Mucosa of gallbladder (tissue), 1 donor: ENCODE results near the gene RFPL1. TPM values are rescaled to one million over a fixed set of nuclear protein-coding genes. Genes with fewer than 3 reads are reported as not detected.
A peak's percentile ranks its signal among the peaks of the same experiment; 100 is the strongest.
"Not testable (repeated sequence)": the region's sequence is repeated elsewhere in the genome, so short reads cannot be mapped to it uniquely, and the experiment has no call there.

Source experiments
- DNase-seq: peaks from one replicate; pipeline ENCODE4 v3.0.0-alpha.2; 2020; ENCODE audit warnings: low spot score
- total RNA-seq: library from RNA; stranded (reverse); gene quantifications from one replicate; pipeline ENCODE4 v1.2.1, GENCODE V29; 2021
- donor health status: DM: no; HTN: no; CAD: no.

The RFPL1 gene
- total RNA-seq, 1 donor from 2014 or later, result not detected

DNA sequence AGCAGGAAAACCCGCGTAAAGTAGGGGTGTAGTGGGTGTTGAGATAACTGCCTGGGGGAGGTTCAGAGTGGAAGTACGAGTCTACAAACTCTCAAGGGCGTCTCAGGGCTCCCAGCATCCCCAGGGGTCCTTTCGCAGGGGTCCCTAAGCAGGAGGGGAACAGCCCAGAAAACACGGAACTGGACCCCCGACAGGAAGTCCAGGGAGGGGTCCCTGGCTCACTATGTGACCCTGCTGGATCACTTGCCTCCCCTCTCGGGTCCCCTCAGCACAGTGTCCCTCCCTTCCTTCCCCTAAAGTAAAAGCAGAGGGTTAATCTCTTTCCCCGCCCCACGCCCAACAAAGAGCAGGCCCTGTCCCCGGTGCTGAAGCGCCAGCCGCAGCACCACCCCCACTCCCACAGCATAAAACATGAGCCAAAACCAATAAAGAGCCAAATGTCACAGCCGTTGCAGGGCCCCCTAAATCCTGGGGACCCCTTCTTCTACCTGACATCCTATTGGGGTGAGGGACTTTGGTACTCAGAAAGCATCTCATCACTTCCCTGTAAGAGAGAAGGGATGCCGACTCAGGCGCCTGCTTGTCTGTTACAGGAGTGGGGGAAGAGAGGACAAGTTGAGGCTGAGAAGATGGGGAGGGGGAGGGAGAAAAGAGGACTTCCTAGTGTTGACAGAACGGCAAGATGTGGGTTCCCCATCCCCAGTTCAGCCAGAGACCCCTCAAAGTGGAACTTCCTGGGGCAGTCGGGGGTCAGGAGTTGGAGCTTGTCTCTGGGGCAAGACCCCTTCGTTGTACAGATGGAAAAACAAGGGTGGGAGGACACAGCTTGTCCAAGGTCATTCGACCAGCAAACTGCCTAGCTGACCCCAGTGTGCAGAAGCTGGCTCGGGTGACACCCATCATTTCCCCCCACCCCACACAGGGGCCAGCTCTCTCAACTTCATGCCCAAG lies 40.2 kb downstream of the RFPL1 start:
- no peak for DNase-seq

DNA sequence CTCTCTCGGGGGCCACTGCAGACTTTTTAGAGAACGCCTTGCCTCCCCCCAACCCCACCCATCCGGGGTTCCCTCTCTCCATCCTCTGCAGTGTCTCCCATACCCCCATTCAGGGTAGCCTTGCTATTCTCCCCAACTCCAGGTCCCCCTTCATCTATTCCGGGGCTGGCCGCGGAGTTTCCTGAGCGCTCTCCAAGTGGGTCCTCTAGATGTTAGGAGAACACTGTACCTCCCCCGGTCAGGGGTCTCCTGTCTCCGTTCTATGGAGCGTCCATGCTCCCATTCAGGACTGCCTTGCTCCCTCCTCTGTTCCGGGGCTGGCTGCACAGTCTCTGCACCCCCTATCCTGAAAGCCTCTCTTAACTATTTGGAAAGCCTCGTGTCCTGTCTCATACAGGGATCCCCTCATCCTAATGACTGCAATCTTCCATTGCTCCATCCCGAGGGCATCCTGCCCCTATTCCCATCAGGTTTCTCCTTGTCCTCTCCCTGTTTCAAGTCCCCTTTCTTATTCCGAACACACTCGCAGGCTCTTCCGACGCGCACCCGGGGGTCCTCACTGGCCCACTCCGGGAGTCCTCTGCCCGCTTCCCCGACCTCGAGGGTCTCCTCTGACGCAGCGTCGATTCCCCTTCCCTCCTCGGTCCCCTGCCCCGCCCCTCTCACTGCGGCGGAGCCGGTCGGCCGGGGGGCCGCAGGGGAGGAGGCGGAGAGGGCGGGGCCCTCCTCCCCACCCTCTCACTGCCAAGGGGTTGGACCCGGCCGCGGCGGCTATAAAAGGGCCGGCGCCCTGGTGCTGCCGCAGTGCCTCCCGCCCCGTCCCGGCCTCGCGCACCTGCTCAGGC lies 41.3 kb downstream of the RFPL1 start, which contains the start of gene NEFH:
Gene NEFH (plus strand): TSS at position 802 of the 845 bp plus-strand sequence. CDS start 45 bp downstream, outside the sequence.
- DNase-seq, result no peak

DNA sequence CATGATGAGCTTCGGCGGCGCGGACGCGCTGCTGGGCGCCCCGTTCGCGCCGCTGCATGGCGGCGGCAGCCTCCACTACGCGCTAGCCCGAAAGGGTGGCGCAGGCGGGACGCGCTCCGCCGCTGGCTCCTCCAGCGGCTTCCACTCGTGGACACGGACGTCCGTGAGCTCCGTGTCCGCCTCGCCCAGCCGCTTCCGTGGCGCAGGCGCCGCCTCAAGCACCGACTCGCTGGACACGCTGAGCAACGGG lies 41.8 kb downstream of the RFPL1 start:
- DNase-seq, result no peak

DNA sequence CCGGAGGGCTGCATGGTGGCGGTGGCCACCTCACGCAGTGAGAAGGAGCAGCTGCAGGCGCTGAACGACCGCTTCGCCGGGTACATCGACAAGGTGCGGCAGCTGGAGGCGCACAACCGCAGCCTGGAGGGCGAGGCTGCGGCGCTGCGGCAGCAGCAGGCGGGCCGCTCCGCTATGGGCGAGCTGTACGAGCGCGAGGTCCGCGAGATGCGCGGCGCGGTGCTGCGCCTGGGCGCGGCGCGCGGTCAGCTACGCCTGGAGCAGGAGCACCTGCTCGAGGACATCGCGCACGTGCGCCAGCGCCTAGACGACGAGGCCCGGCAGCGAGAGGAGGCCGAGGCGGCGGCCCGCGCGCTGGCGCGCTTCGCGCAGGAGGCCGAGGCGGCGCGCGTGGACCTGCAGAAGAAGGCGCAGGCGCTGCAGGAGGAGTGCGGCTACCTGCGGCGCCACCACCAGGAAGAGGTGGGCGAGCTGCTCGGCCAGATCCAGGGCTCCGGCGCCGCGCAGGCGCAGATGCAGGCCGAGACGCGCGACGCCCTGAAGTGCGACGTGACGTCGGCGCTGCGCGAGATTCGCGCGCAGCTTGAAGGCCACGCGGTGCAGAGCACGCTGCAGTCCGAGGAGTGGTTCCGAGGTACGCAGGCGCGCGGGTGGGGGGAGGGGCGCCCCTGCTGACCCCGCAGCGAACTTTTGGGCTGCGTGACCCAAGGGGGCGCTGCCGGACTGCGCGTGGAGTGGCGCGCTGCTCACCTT lies 42.3 kb downstream of the RFPL1 start:
- DNase-seq, result peak; percentile 12

DNA sequence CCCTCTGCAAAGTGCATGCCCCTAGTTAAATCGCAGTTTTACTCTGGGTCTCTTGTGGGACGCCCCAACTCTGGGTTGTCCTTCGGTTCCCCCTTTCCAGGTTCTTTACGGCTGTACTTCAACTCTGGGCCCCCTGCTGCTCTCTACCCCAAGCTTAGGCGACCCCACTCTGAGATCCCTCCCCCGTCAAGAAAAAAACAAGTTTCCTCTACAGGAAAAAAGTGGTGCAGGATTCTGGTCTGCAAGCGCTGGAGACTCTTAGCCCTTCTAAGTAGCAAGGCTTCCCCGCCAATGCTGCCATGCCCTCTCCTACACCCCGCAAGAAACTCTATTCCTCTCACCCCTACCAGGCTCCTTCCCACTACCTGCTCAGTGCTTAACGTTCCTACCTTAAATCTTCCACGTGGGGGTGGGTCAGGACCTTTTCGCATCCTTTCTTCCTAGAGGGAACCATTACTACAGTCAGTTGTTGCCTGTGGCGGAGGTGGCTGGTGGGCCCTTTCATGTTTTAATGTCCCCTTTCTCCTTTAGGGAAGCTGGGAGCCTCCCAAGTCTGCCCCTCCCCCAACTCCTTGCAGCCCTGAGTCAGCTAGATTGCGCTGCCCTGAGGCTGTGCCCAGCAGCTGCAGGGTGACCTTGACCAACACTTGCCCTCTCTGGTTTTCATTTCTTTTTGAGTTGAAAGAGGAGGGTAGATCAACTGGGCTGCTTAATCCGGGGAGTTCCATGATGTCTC lies 43.0 kb downstream of the RFPL1 start:
- DNase-seq, result no peak

DNA sequence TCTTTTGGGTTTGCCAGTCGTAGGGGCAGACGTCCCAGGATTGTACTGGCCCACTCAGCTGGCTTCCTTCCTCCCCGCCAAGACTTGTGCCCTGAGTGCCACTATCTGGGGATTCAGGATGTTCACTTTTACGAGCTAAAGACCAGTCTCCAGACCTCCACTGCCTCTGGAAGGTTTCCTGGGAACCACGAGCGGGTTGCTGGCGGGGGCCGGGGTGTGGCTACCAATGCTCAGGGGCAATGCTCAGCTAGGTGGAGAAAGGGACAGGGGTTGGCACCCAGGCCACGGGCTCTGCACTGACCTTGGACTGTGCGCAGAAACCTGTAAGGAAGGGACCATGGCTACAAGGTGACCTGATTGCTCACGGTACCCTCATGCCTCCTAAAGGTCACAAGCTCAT lies 43.9 kb downstream of the RFPL1 start:
- DNase-seq, result no peak

DNA sequence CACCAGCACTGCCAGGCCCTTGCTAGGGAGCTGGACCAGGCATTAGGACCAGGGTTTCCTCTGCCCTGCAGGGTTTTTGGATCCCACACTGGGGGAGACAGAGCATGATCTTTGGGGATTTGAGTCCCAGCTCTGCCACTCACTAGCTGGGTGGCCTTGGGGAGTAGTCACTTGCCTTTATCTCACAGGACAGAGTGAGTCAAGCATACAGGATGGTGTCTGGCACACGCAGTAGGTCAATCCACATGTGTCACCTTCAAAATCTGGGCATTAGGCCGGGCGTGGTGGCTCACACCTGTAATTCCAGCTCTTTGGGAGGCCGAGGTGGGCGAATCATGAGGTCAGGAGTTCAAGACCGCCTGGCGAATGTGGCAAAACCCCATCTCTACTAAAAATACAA lies 44.3 kb downstream of the RFPL1 start:
- DNase-seq, result no peak

DNA sequence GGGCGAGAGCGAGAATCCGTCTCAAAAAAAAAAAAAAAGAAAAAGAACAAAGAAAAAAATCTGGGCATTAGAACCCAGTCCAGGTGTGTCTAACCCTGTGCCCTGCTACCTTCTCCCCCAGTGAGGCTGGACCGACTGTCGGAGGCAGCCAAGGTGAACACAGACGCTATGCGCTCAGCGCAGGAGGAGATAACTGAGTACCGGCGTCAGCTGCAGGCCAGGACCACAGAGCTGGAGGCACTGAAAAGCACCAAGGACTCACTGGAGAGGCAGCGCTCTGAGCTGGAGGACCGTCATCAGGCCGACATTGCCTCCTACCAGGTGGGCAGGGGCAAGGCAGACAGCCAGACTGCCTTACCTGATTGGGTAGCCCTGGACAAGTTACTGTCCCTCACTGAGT lies 44.9 kb downstream of the RFPL1 start:
- no peak for DNase-seq

DNA sequence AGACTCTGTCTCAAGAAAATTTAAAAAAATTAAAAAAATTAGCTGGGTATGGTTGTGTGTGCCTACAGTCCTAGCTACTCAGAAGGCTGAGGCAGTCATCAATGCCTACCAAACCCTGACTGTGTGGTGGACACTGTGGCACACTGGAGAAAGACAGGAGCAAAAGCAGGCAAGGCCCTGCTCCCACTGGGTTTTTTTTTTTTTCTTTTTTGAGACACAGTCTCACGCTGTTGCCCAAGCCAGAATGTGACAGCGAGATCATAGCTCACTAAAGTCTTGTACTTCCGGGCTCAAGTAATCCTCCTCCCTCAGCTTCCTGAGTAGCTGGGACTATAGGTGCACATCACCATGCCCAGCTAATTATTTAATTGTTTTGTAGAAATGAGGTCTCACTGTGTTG lies 46.3 kb downstream of the RFPL1 start:
- DNase-seq, result no peak

DNA sequence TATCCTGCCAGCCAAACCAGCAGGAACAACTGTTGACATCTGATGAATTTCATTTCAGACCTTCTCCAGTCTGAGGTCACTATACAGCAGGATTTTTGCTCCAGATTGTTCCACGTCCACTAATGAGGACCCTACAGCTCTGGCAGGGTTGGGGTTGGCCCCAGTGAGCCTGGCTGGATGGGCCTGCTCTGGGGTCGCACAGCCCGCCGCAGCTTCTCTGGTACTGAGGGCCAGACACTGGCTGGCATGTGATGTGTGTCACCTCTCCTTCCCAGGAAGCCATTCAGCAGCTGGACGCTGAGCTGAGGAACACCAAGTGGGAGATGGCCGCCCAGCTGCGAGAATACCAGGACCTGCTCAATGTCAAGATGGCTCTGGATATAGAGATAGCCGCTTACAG lies 47.1 kb downstream of the RFPL1 start:
- no peak for DNase-seq

DNA sequence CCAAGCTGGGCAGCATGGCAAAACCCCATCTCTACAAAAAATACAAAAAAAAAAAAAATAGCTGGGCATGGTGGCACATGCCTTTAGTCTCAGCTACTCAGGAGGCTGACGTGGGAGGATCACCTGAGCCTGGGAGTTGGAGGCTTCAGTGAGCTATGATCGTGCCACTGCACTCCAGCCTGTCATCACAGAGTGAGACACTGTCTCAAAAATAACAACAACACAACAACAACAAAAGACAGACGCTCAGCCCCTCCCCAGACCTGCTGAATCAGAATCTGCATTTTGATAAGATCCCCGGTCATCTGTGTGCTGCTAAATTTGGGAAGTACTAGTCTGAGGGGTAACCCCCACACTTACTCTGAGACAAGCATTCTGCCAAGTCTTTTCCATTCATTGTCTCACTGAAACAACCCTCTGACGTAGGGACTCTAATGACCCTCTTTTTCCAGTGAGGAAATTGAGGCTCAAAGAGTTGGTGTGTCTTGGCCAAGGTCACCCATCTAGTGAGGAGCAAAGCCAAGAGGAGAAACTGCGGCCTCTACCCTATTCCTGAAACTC lies 49.1 kb downstream of the RFPL1 start:
- DNase-seq, result no peak

DNA sequence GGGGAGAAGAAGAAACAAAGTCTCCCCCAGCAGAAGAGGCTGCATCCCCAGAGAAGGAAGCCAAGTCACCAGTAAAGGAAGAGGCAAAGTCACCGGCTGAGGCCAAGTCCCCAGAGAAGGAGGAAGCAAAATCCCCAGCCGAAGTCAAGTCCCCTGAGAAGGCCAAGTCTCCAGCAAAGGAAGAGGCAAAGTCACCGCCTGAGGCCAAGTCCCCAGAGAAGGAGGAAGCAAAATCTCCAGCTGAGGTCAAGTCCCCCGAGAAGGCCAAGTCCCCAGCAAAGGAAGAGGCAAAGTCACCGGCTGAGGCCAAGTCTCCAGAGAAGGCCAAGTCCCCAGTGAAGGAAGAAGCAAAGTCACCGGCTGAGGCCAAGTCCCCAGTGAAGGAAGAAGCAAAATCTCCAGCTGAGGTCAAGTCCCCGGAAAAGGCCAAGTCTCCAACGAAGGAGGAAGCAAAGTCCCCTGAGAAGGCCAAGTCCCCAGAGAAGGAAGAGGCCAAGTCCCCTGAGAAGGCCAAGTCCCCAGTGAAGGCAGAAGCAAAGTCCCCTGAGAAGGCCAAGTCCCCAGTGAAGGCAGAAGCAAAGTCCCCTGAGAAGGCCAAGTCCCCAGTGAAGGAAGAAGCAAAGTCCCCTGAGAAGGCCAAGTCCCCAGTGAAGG lies 50.9 kb downstream of the RFPL1 start:
- not testable (repeated sequence) for DNase-seq

DNA sequence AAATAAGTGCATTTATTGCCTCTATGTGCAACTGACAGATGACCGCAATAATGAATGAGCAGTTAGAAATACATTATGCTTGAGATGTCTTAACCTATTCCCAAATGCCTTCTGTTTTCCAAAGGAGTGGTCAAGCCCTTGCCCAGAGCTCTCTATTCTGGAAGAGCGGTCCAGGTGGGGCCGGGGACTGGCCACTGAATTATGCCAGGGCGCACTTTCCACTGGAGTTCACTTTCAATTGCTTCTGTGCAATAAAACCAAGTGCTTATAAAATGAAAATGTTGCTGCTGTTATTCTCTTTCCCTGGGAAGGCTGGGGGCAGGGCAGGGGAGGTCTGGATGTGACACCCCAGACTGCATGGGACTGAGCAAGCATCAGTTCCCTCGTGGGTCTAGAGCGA lies 52.6 kb downstream of the RFPL1 start:
- no peak for DNase-seq

Other genes with a start within 250 kb of the RFPL1 start
- 7.0 TPM for gene EMID1, start 232.7 kb upstream of the RFPL1 start, total RNA-seq
- 24.0 TPM for gene RHBDD3, start 170.6 kb upstream of the RFPL1 start, total RNA-seq
- gene EWSR1, start 170.3 kb upstream of the RFPL1 start, total RNA-seq, result 160 TPM
- gene GAS2L1, start 131.9 kb upstream of the RFPL1 start, total RNA-seq, result 24.6 TPM
- 1.7 TPM for gene RASL10A, start 122.9 kb upstream of the RFPL1 start, total RNA-seq
- 88.6 TPM for gene AP1B1, start 50.0 kb upstream of the RFPL1 start, total RNA-seq
- gene NEFH, start 41.6 kb downstream of the RFPL1 start, total RNA-seq, result 0.86 TPM
- gene THOC5, start 115.2 kb downstream of the RFPL1 start, total RNA-seq, result 39.8 TPM
- 56.6 TPM for gene NIPSNAP1, start 142.5 kb downstream of the RFPL1 start, total RNA-seq
- gene NF2, start 165.1 kb downstream of the RFPL1 start, total RNA-seq, result 36.2 TPM